Lung (tissue), 12 donors: ENCODE results near the gene EIF4E3. TPM values are rescaled to one million over a fixed set of nuclear protein-coding genes. Genes with fewer than 3 reads are reported as not detected.

Experiments used
- ATAC-seq: fragments of 200-7000 bp; cut with Tn5 transposase; one replicate; pipeline ENCODE4 v1.9.1; 2020; ENCODE audit warnings: moderate number of reproducible peaks; ENCODE audit not compliant: insufficient read depth, low FRiP score
- DNase-seq, 3 donors: peaks; one replicate each; pipeline ENCODE4 v3.0.0-alpha.2; 2013 to 2017
- H3K27ac ChIP-seq, 2 donors: one replicate each; pipeline ENCODE4 v1.5.1; 2013; ENCODE audit warnings: mild to moderate bottlenecking in 2 of 2, moderate library complexity in 2 of 2, control low read depth in 1 of 2, inconsistent platforms in 1 of 2, low read depth in 1 of 2, low read length in 1 of 2
- H3K27me3 ChIP-seq, 3 donors: one replicate each; pipeline ENCODE4 v1.5.1; 2013; ENCODE audit warnings: low read length in 2 of 3; ENCODE audit not compliant: control insufficient read depth in 3 of 3, insufficient read depth in 3 of 3
- H3K36me3 ChIP-seq, 4 donors: one replicate each; pipeline ENCODE4 v1.5.1; 2013; ENCODE audit warnings: low read length in 4 of 4, mild to moderate bottlenecking in 1 of 4, moderate library complexity in 1 of 4; ENCODE audit not compliant: control insufficient read depth in 4 of 4, insufficient read depth in 4 of 4
- H3K4me1 ChIP-seq, 5 donors: one replicate each; pipeline ENCODE4 v1.5.1; 2013; ENCODE audit warnings: low read length in 5 of 5, mild to moderate bottlenecking in 2 of 5, moderate library complexity in 1 of 5; ENCODE audit not compliant: control insufficient read depth in 5 of 5, insufficient read depth in 5 of 5
- H3K4me3 ChIP-seq: one replicate; pipeline ENCODE4 v1.5.1; 2013; ENCODE audit warnings: mild to moderate bottlenecking, control low read depth, moderate library complexity
- H3K9ac ChIP-seq, 2 donors: one replicate each; pipeline ENCODE4 v1.5.1; 2013; ENCODE audit warnings: low read length in 2 of 2, control low read depth in 1 of 2; ENCODE audit not compliant: insufficient read depth in 1 of 2
- H3K9me3 ChIP-seq, 4 donors: one replicate each; pipeline ENCODE4 v1.5.1; 2013; ENCODE audit warnings: low read length in 3 of 4, mild to moderate bottlenecking in 1 of 4, moderate library complexity in 1 of 4; ENCODE audit not compliant: control insufficient read depth in 4 of 4, insufficient read depth in 3 of 4
- WGBS, 2 donors: extraction: QIAGEN DNeasy Blood & Tissue Kit; methylation state at CpG; one replicate each; pipeline ENCODE4 v1.1.7; 2013; 5-methylcytosine and 5-hydroxymethylcytosine counted together
- polyA plus RNA-seq, 2 donors: library from polyadenylated mRNA; stranded (reverse); fragments of 200-250 nt; gene quantifications; one replicate each; pipeline ENCODE4 v1.2.1, GENCODE V29; 2013
- total RNA-seq, 2 donors: library from RNA; depleted of rRNA in 1 of 2; stranded (reverse); fragments of >200 nt in 1 of 2; gene quantifications; one replicate each; pipeline ENCODE4 v1.2.1, GENCODE V29; 2014 to 2021
- TF ChIP-seq, protein P1 (sequence below): IDR thresholded peaks from 2 replicates; pipeline ENCODE4 v1.5.1; 2012; ENCODE audit warnings: mild to moderate bottlenecking; ENCODE audit errors: control extremely low read depth, extremely low read depth
- donor health status: control.
- donor health status: control.
- donor health status: Bipolar disorder and iron deficiency.
- donor health status: healthy.
- donor health status: DM: yes; HTN: yes; CAD: no.

Gene EIF4E3
- total and polyA plus RNA-seq, 4 donors, result 9.7 to 21.8 (median 12.0) TPM

DNA sequence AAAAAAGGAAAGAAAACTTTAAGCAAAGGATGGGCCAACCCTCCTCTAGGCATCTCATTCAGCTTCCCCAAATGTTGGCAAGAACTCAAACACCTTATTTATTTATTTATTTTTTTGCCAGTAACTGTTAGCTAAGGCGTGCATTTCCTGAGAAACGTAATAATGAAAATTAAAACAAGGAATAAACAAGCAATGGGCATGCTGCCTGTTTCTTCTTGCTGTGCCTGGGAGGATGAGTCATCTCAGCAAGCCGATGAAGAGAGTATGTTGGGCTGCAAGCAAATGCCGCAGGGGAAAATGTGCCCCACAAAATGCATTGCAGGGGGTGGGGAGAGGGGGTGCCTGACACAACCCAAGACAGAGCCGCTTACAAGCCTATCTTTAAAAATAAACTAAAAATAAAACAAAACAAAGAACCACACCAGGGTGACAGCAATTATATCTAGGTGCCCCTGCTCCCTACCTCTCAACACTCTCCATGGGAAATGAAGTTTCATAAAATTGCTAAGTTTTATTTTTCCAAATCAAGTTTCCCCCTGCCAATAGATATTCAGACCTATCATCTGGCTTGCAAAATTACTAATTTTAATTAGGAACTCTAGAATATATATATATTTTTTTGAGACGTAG, 40.3 kb downstream of the EIF4E3 start:
- Histone ChIP-seq H3K4me3 (no peak overlapping the region), H3K27ac (no peak overlapping the region), H3K27me3 (no peaks in the 10 kb centered on the region), H3K9me3 (no peaks in the 10 kb centered on the region), H3K36me3 (peaks cover 0 to 7% (median 0%) of the 10 kb centered on the region in 4 donors), H3K4me1 (peaks cover 0 to 23% (median 4%) of the 10 kb centered on the region in 5 donors), H3K9ac (peak overlapping the region in 1 of 2 donors; percentile 9)
- DNase-seq, result peak; percentile 34 to 84 (median 61)
- TF ChIP-seq, protein P1, sequence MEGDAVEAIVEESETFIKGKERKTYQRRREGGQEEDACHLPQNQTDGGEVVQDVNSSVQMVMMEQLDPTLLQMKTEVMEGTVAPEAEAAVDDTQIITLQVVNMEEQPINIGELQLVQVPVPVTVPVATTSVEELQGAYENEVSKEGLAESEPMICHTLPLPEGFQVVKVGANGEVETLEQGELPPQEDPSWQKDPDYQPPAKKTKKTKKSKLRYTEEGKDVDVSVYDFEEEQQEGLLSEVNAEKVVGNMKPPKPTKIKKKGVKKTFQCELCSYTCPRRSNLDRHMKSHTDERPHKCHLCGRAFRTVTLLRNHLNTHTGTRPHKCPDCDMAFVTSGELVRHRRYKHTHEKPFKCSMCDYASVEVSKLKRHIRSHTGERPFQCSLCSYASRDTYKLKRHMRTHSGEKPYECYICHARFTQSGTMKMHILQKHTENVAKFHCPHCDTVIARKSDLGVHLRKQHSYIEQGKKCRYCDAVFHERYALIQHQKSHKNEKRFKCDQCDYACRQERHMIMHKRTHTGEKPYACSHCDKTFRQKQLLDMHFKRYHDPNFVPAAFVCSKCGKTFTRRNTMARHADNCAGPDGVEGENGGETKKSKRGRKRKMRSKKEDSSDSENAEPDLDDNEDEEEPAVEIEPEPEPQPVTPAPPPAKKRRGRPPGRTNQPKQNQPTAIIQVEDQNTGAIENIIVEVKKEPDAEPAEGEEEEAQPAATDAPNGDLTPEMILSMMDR, result no peak
- WGBS, 2 donors, result 42 to 44% methylated on average over 6 of the region's 6 CpGs
- no peak for ATAC-seq

- H3K9me3 ChIP-seq, result no peaks in the 10 kb centered on the region
- TF ChIP-seq, protein P1, result no peak
- no peak overlapping the region for H3K9ac ChIP-seq
- H3K4me3 ChIP-seq, result no peak overlapping the region
- peaks cover 0 to 6% (median 0%) of the 10 kb centered on the region in 4 donors for H3K36me3 ChIP-seq
- no peak for DNase-seq
- H3K27me3 ChIP-seq, result no peaks in the 10 kb centered on the region
- no peak for ATAC-seq
- H3K27ac ChIP-seq, result no peak overlapping the region
- peaks cover 0 to 16% (median 4%) of the 10 kb centered on the region in 5 donors for H3K4me1 ChIP-seq
- 85 to 89% methylated on average over 7 of the region's 7 CpGs for WGBS, 2 donors
Observed at GRCh38 chr3:71684046-71684756, 41.0 kb downstream of the EIF4E3 start.

- DNase-seq (peak; percentile 77 to 91 (median 82)), ATAC-seq (peak; percentile 71)
- Histone ChIP-seq H3K9ac (no peak overlapping the region), H3K4me3 (no peak overlapping the region), H3K4me1 (peaks cover 0 to 16% (median 4%) of the 10 kb centered on the region in 5 donors), H3K27ac (peak overlapping the region in 1 of 2 donors; percentile 77), H3K9me3 (no peaks in the 10 kb centered on the region), H3K36me3 (no peaks in the 10 kb centered on the region), H3K27me3 (no peaks in the 10 kb centered on the region)
- TF ChIP-seq, protein P1, result peak; percentile 52
- WGBS, 2 donors, result 18 to 21% methylated on average over 7 of the region's 7 CpGs
Observed at GRCh38 chr3:71681224-71681668, 44.0 kb downstream of the EIF4E3 start.
